ENCODE measurements around the gene NEDD4.
"Not testable (repeated sequence)": the region's sequence is repeated elsewhere in the genome, so short reads cannot be mapped to it uniquely, and the experiment has no call there.

Gene NEDD4

GRCh38 chr15:55952501-55953274, 40.7 kb downstream of the NEDD4 start:
- DNase-seq = not testable (repeated sequence)

- not testable (repeated sequence) for DNase-seq
Observed at GRCh38 chr15:55944606-55945005, 48.8 kb downstream of the NEDD4 start.

- DNase-seq = no peak
Observed at GRCh38 chr15:55942332-55942731, 51.1 kb downstream of the NEDD4 start.

- no peak for DNase-seq
Observed at GRCh38 chr15:55937040-55937439, 56.4 kb downstream of the NEDD4 start.

- DNase-seq = no peak
Observed at GRCh38 chr15:55928955-55929354, 64.5 kb downstream of the NEDD4 start.

- no peak for DNase-seq
Observed at GRCh38 chr15:55921744-55922143, 71.7 kb downstream of the NEDD4 start.

GRCh38 chr15:55917881-55918296, 75.5 kb downstream of the NEDD4 start:
- DNase-seq = no peak

GRCh38 chr15:55916666-55917409, 76.6 kb downstream of the NEDD4 start:
- no peak for DNase-seq

- no peak for DNase-seq
Observed at GRCh38 chr15:55915876-55916567, 77.4 kb downstream of the NEDD4 start.

GRCh38 chr15:55915221-55915620, 78.2 kb downstream of the NEDD4 start:
- no peak for DNase-seq

GRCh38 chr15:55914446-55914845, 79.0 kb downstream of the NEDD4 start:
- DNase-seq = no peak

GRCh38 chr15:55912982-55913381, 80.4 kb downstream of the NEDD4 start:
- DNase-seq = no peak

- no peak for DNase-seq
Observed at GRCh38 chr15:55909036-55909811, 84.2 kb downstream of the NEDD4 start.

GRCh38 chr15:55907797-55908196, 85.6 kb downstream of the NEDD4 start:
- DNase-seq = no peak

GRCh38 chr15:55902981-55903380, 90.4 kb downstream of the NEDD4 start:
- DNase-seq = no peak

- no peak for DNase-seq
Observed at GRCh38 chr15:55900019-55900418, 93.4 kb downstream of the NEDD4 start.

- DNase-seq = no peak
Observed at GRCh38 chr15:55899537-55899936, 93.9 kb downstream of the NEDD4 start.

GRCh38 chr15:55897560-55898336, 95.7 kb downstream of the NEDD4 start:
- DNase-seq = no peak

GRCh38 chr15:55894399-55894965, 98.9 kb downstream of the NEDD4 start:
- no peak for DNase-seq

GRCh38 chr15:55893852-55894251, 99.6 kb downstream of the NEDD4 start:
- no peak for DNase-seq

GRCh38 chr15:55891196-55891595, 102.2 kb downstream of the NEDD4 start:
- no peak for DNase-seq

- DNase-seq = no peak
Observed at GRCh38 chr15:55884223-55884622, 109.2 kb downstream of the NEDD4 start.

All from T-helper 9 cell (primary cell).